ENCODE data around the gene UAP1. TPM values are rescaled to one million over a fixed set of nuclear protein-coding genes. Genes with fewer than 3 reads are reported as not detected.

UAP1 gene
- total RNA-seq, 1 donor from 2014 or later: 132 TPM

GRCh38 chr1:162633081-162633762 is 71.7 kb downstream of the UAP1 start:
- H3K4me3 ChIP-seq (ENCODE audit: low read depth, low read length): no peak overlapping the region
- H3K27me3 ChIP-seq (ENCODE audit: control insufficient read depth, insufficient read depth, low read length): no peaks in the 10 kb centered on the region
- no peak for FAIRE-seq
- DNase-seq (ENCODE audit: low read depth): no peak
- H3K36me3 ChIP-seq (ENCODE audit: control insufficient read depth, insufficient read depth, low read length): no peaks in the 10 kb centered on the region
- no peak for TF ChIP-seq CTCF (IDR thresholded peaks at IDR 0.05; ENCODE audit: insufficient read depth, low read length, severe bottlenecking)

GRCh38 chr1:162635418-162635817 is 73.9 kb downstream of the UAP1 start:
- FAIRE-seq (peak; percentile 47), DNase-seq (ENCODE audit: low read depth) (no peak)
- H3K36me3 ChIP-seq (ENCODE audit: control insufficient read depth, insufficient read depth, low read length): no peaks in the 10 kb centered on the region
- no peak overlapping the region for H3K4me3 ChIP-seq (ENCODE audit: low read depth, low read length)
- TF ChIP-seq CTCF (IDR thresholded peaks at IDR 0.05; ENCODE audit: insufficient read depth, low read length, severe bottlenecking): no peak
- no peaks in the 10 kb centered on the region for H3K27me3 ChIP-seq (ENCODE audit: control insufficient read depth, insufficient read depth, low read length)

- no peak for TF ChIP-seq CTCF (IDR thresholded peaks at IDR 0.05; ENCODE audit: insufficient read depth, low read length, severe bottlenecking)
- FAIRE-seq (no peak), DNase-seq (ENCODE audit: low read depth) (no peak)
- no peak overlapping the region for H3K4me3 ChIP-seq (ENCODE audit: low read depth, low read length)
- no peaks in the 10 kb centered on the region for H3K36me3 ChIP-seq (ENCODE audit: control insufficient read depth, insufficient read depth, low read length)
- no peaks in the 10 kb centered on the region for H3K27me3 ChIP-seq (ENCODE audit: control insufficient read depth, insufficient read depth, low read length)
Observed at GRCh38 chr1:162639718-162640117, 78.2 kb downstream of the UAP1 start.

GRCh38 chr1:162641114-162641513 is 79.6 kb downstream of the UAP1 start:
- TF ChIP-seq CTCF (IDR thresholded peaks at IDR 0.05; ENCODE audit: insufficient read depth, low read length, severe bottlenecking): no peak
- no peak for DNase-seq (ENCODE audit: low read depth)
- H3K27me3 ChIP-seq (ENCODE audit: control insufficient read depth, insufficient read depth, low read length): no peaks in the 10 kb centered on the region
- H3K4me3 ChIP-seq (ENCODE audit: low read depth, low read length): no peak overlapping the region
- no peaks in the 10 kb centered on the region for H3K36me3 ChIP-seq (ENCODE audit: control insufficient read depth, insufficient read depth, low read length)
- no peak for FAIRE-seq

GRCh38 chr1:162644986-162645314 is 83.4 kb downstream of the UAP1 start:
- H3K36me3 ChIP-seq (ENCODE audit: control insufficient read depth, insufficient read depth, low read length): no peaks in the 10 kb centered on the region
- FAIRE-seq (no peak), DNase-seq (ENCODE audit: low read depth) (no peak)
- no peak overlapping the region for H3K4me3 ChIP-seq (ENCODE audit: low read depth, low read length)
- no peak for TF ChIP-seq CTCF (IDR thresholded peaks at IDR 0.05; ENCODE audit: insufficient read depth, low read length, severe bottlenecking)
- H3K27me3 ChIP-seq (ENCODE audit: control insufficient read depth, insufficient read depth, low read length): no peaks in the 10 kb centered on the region

GRCh38 chr1:162645666-162646065 is 84.1 kb downstream of the UAP1 start:
- Histone ChIP-seq H3K27me3 (ENCODE audit: control insufficient read depth, insufficient read depth, low read length) (no peaks in the 10 kb centered on the region), H3K4me3 (ENCODE audit: low read depth, low read length) (no peak overlapping the region), H3K36me3 (ENCODE audit: control insufficient read depth, insufficient read depth, low read length) (no peaks in the 10 kb centered on the region)
- DNase-seq (ENCODE audit: low read depth) (no peak), FAIRE-seq (no peak)
- no peak for TF ChIP-seq CTCF (IDR thresholded peaks at IDR 0.05; ENCODE audit: insufficient read depth, low read length, severe bottlenecking)
